Skeletal muscle tissue (tissue), 4 donors: ENCODE results near the gene PLBD1. TPM values are rescaled to one million over a fixed set of nuclear protein-coding genes. Genes with fewer than 3 reads are reported as not detected.

Experiments used
- H3K27ac ChIP-seq: one replicate; pipeline ENCODE4 v1.7.0; 2013; ENCODE audit warnings: mild to moderate bottlenecking, low read depth, low read length, inconsistent platforms
- H3K27me3 ChIP-seq, 3 donors: one replicate each; pipeline ENCODE4 v1.7.0; 2013; ENCODE audit warnings: low read length in 3 of 3; ENCODE audit not compliant: control insufficient read depth in 3 of 3, insufficient read depth in 3 of 3
- H3K36me3 ChIP-seq, 3 donors: one replicate each; pipeline ENCODE4 v1.7.0; 2013; ENCODE audit warnings: low read length in 3 of 3; ENCODE audit not compliant: control insufficient read depth in 3 of 3, insufficient read depth in 3 of 3
- H3K4me1 ChIP-seq, 3 donors: one replicate each; pipeline ENCODE4 v1.7.0; 2013; ENCODE audit warnings: low read length in 3 of 3, mild to moderate bottlenecking in 3 of 3; ENCODE audit not compliant: control insufficient read depth in 3 of 3, insufficient read depth in 3 of 3
- H3K4me3 ChIP-seq, 3 donors: one replicate each; pipeline ENCODE4 v1.7.0; 2013; ENCODE audit warnings: low read length in 3 of 3
- H3K9ac ChIP-seq, 3 donors: one replicate each; pipeline ENCODE4 v1.7.0; 2013; ENCODE audit warnings: low read length in 3 of 3, mild to moderate bottlenecking in 3 of 3, moderate library complexity in 2 of 3, low read depth in 1 of 3
- H3K9me3 ChIP-seq, 3 donors: one replicate each; pipeline ENCODE4 v1.7.0; 2013; ENCODE audit warnings: low read length in 3 of 3; ENCODE audit not compliant: control insufficient read depth in 3 of 3
- total RNA-seq: library from RNA; depleted of rRNA; stranded (reverse); fragments of >200 nt; gene quantifications from one replicate; pipeline ENCODE4 v1.2.3, GENCODE V29; 2014
- donor health status: Osteomylitis.

Gene PLBD1
- total RNA-seq, 1 donor from 2014 or later: 24.0 TPM

- H3K36me3 ChIP-seq: peaks cover 0 to 5% (median 1%) of the 10 kb centered on the region in 3 donors
- H3K27me3 ChIP-seq: no peaks in the 10 kb centered on the region
- no peak overlapping the region for H3K9ac ChIP-seq
- no peak overlapping the region for H3K4me3 ChIP-seq
- no peaks in the 10 kb centered on the region for H3K4me1 ChIP-seq
- no peaks in the 10 kb centered on the region for H3K9me3 ChIP-seq
- H3K27ac ChIP-seq: no peak overlapping the region
These were observed 52.7 kb downstream of the PLBD1 start for GRCh38 chr12:14514946-14515345.

GRCh38 chr12:14514154-14514842 is 53.4 kb downstream of the PLBD1 start:
- Histone ChIP-seq H3K9ac (no peak overlapping the region), H3K27me3 (no peaks in the 10 kb centered on the region), H3K4me1 (no peaks in the 10 kb centered on the region), H3K4me3 (no peak overlapping the region), H3K9me3 (no peaks in the 10 kb centered on the region), H3K27ac (no peak overlapping the region), H3K36me3 (peaks cover 0 to 5% (median 0%) of the 10 kb centered on the region in 3 donors)

- H3K36me3 ChIP-seq: peaks cover 0 to 9% (median 2%) of the 10 kb centered on the region in 3 donors
- no peak overlapping the region for H3K9ac ChIP-seq
- no peak overlapping the region for H3K27ac ChIP-seq
- no peak overlapping the region for H3K4me3 ChIP-seq
- H3K9me3 ChIP-seq: no peaks in the 10 kb centered on the region
- no peaks in the 10 kb centered on the region for H3K4me1 ChIP-seq
- no peaks in the 10 kb centered on the region for H3K27me3 ChIP-seq
These were observed 57.1 kb downstream of the PLBD1 start for GRCh38 chr12:14510574-14510973.

GRCh38 chr12:14505626-14506596 is 61.8 kb downstream of the PLBD1 start:
- H3K4me3 ChIP-seq: no peak overlapping the region
- no peaks in the 10 kb centered on the region for H3K4me1 ChIP-seq
- H3K27ac ChIP-seq: no peak overlapping the region
- H3K9ac ChIP-seq: no peak overlapping the region
- no peaks in the 10 kb centered on the region for H3K9me3 ChIP-seq
- no peaks in the 10 kb centered on the region for H3K27me3 ChIP-seq
- H3K36me3 ChIP-seq: peaks cover 5 to 17% (median 16%) of the 10 kb centered on the region in 3 donors

GRCh38 chr12:14495326-14495725 is 72.4 kb downstream of the PLBD1 start:
- no peak overlapping the region for H3K27ac ChIP-seq
- H3K4me3 ChIP-seq: no peak overlapping the region
- H3K36me3 ChIP-seq: peaks cover 29 to 55% (median 52%) of the 10 kb centered on the region in 3 donors
- no peak overlapping the region for H3K9ac ChIP-seq
- no peaks in the 10 kb centered on the region for H3K27me3 ChIP-seq
- H3K9me3 ChIP-seq: no peaks in the 10 kb centered on the region
- H3K4me1 ChIP-seq: no peaks in the 10 kb centered on the region

- H3K4me3 ChIP-seq: no peak overlapping the region
- no peaks in the 10 kb centered on the region for H3K4me1 ChIP-seq
- peaks cover 44 to 75% (median 74%) of the 10 kb centered on the region in 3 donors for H3K36me3 ChIP-seq
- no peaks in the 10 kb centered on the region for H3K9me3 ChIP-seq
- H3K9ac ChIP-seq: no peak overlapping the region
- H3K27ac ChIP-seq: no peak overlapping the region
- no peaks in the 10 kb centered on the region for H3K27me3 ChIP-seq
These were observed 84.8 kb downstream of the PLBD1 start for GRCh38 chr12:14482886-14483285.

- H3K4me1 ChIP-seq: no peaks in the 10 kb centered on the region
- no peaks in the 10 kb centered on the region for H3K27me3 ChIP-seq
- H3K9me3 ChIP-seq: no peaks in the 10 kb centered on the region
- no peak overlapping the region for H3K4me3 ChIP-seq
- no peak overlapping the region for H3K27ac ChIP-seq
- peaks cover 41 to 73% (median 71%) of the 10 kb centered on the region in 3 donors for H3K36me3 ChIP-seq
- H3K9ac ChIP-seq: no peak overlapping the region
These were observed 85.3 kb downstream of the PLBD1 start for GRCh38 chr12:14482361-14482760.

GRCh38 chr12:14481201-14481600 is 86.5 kb downstream of the PLBD1 start:
- Histone ChIP-seq H3K27me3 (no peaks in the 10 kb centered on the region), H3K4me1 (no peaks in the 10 kb centered on the region), H3K9ac (no peak overlapping the region), H3K27ac (no peak overlapping the region), H3K36me3 (peaks cover 39 to 68% (median 66%) of the 10 kb centered on the region in 3 donors), H3K9me3 (no peaks in the 10 kb centered on the region), H3K4me3 (no peak overlapping the region)

GRCh38 chr12:14479004-14479403 is 88.7 kb downstream of the PLBD1 start:
- H3K9me3 ChIP-seq: peaks cover 0 to 3% (median 1%) of the 10 kb centered on the region in 3 donors
- H3K27me3 ChIP-seq: no peaks in the 10 kb centered on the region
- no peak overlapping the region for H3K9ac ChIP-seq
- peaks cover 22 to 63% (median 60%) of the 10 kb centered on the region in 3 donors for H3K36me3 ChIP-seq
- H3K4me1 ChIP-seq: no peaks in the 10 kb centered on the region
- no peak overlapping the region for H3K27ac ChIP-seq
- no peak overlapping the region for H3K4me3 ChIP-seq
